Dedifferentiated amniotic fluid mesenchymal stem cell (primary cell): ENCODE results near the gene HYAL1.

Source experiments
- DNase-seq: peaks from one replicate; pipeline ENCODE4 v3.0.0-alpha.2; 2016; ENCODE audit errors: extremely low spot score

HYAL1 gene

DNA sequence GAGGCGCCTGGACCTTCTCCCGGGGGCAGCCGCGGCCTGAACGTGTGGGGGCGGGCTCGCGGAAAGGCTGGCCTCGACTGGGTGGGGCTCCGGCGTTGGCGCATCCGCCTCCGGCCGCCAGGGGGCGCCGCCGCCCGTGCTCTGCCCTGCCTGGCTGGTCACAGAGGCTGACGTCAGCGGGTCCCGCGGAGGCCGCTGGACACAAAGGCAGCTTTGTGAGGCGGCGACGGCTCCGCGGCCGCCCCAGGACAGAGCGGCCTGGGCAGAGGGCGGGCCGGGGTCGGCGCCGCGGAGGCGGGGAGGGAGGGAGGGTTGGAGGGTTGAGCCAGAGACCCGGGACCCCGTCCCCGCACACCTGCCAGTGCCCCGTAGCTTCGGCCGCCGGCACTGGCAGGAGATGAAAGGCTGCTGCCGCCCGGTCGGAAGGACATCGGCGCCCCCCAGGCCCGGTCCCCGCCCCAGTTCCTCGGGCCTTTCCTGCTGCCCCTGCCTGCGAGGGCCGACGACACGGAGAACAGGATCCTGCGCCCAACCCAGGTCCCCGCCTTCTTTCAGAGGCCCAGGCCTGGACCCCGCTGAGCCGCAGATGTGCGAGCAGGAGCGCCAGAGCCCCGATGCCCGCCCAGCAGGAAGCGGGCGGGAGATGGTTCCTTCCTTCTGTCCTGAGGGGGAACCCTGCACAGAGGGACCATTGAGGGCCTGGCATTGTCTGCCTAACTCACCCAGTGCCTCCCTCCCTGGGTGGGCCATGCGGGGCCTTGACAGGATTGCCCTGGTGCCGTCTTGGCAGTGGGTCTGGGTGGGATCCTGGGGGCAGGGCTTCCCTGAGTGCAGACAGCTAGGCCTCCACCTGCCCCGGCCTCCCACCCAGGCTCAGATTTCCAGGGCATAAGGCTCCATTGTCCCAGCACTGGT, 43.1 kb downstream of the HYAL1 start:
- peak; percentile 76 for DNase-seq

DNA sequence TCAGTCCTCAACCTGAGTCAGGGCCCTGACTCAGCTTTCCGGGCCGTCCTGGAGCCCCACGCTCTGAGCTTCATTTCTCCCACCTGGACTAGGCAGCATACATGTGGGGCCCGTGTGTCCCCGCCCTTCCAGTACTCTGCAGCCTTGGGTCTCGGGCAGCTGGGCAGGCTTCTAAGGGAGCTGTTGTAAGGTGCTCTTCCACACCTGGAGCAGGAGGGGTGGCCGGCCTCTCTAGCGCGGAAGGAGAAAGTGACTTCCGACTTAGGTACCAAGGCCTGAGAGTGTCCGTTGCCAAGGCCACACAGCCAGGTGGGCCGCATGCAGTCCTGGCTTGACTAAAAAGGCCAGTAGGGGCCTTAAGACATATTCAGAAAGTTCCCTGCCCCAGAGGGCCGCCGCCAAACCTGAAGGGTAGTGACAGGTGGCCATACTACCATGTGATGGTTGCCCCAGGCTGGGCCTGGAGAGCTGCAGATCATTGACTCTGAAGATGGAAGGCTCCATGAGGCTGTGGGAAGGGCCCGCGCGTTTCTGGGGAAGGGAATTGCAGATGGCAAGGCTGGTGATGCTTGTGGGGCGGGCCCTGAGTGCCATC, 43.8 kb downstream of the HYAL1 start:
- DNase-seq: no peak

DNA sequence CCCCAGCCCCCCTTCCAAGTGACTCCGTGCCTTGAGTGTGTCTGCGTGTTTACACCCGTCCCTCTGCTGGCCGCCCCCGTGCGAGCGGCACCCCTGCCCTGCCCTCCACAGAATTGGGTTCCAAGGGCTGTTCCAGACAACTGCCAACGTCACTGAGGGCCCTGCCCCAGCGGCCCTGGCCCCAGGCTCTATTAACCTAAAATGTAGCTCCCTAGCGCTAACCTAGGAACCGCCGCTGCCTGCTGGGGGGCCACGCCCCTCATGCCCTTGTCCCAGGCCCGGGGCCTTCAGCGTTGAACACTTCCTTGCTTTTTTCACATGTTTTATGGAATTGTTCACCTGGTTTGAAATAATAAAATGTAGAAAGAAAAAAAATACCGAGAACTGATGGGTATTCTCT, 44.4 kb downstream of the HYAL1 start:
- DNase-seq: no peak

DNA sequence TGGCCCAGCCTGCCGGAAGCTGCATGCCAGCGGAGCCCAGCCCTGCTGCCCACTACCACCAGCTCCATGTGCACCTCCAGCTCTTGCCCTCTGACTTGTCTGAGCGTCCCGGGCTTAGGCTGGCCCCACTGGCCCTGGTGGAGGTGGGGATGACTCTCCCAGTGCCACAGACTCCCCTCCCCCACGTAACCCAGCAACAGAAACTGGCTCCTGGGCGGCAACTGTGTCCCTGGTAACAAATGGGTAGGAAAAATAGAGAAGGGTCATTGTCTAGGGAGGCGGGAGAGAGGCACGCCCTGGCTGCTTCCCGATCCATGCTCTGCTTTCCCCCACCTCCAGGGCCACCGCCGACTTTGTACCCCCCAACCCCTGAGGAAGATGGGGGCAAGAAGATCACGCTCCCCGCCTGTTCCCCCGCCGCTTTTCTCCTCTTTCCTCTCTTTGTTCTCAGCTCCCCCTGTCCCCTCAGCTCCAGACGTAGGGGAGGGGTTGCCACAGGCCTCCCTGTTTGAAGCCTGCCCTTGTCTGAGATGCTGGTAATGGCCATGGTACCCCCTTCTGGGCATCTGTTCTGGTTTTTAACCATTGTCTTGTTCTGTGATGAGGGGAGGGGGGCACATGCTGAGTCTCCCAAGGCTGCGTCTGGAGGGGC, 45.2 kb downstream of the HYAL1 start:
- DNase-seq: no peak

DNA sequence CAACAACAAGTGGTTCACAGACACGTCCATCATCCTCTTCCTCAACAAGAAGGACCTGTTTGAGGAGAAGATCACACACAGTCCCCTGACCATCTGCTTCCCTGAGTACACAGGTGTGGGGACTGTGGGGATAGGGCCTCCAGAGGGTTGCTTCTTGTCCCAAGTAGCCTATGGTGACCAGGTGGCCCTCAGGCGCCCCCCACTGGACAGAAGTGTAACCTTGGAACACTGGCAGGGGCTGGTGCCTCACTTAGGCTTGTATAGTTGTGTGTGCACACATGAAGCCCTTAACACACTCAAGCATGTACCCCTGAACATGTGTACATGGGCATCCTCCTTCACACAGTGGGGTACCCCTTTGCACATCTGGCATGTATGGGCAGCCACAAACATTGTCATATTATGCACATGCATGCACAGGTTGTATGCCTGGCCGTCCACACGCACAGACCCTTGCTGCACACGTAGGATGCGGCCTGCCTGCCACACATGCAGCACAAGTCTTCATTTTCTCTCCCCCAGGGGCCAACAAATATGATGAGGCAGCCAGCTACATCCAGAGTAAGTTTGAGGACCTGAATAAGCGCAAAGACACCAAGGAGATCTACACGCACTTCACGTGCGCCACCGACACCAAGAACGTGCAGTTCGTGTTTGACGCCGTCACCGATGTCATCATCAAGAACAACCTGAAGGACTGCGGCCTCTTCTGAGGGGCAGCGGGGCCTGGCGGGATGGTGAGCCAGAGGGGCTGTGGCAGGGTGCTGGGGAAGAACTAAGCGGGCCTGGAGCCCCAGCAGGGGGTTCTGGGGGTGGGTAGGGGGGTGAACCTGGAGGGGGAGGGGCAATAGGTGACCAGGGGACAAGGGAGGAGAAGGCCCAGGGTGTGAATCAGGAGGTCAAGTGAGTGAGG, 46.1 kb downstream of the HYAL1 start:
- DNase-seq: no peak

DNA sequence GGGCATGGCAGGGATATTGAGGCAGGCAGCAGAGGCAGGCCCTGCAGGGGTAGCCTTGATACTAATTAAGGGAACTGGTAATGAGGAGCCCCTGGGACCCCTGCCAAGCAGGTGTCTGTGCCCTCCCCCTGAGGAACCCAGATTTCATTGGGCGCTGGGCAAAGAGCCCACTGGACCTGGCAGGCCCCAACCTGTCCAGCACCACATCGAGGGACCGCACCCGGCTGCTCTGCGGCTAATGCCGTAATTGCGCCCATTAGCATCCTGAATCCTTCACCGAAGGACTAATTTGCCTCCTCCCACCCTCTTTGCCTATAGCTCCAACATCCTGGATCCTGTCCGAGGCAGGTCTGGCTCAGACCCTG, 48.1 kb downstream of the HYAL1 start:
- DNase-seq: no peak

DNA sequence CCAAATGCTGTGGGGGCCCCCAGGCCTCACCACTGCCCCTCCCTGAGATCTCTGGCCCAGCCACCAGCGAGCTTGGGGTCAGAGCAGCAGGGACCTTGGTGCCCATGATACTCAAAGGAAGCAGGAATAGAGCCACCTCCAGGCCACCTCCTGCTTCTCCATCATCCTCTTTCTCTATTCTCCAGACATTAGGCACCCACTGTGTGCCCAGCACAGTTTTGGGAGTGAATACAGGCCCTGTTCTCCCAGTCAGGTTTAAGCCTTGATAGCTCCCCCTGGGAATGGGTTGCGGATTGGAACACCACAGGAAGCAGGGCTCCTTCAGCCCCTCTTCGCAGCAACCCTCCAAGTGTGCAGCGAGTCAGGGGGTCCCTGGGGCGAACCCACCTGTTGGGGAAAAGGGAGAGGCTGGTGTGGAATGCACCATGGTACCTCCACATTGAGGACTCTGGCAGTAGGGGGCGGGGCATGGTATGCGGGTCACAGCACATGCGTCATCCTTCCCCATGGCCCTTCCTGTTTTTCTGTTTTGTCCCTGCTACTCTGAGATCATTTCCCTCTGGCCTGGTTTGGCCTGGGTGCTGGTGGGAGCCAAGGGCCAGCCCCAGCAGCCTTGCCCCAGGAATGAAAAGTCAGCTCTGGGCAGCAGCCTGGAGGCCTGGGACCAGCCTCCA, 48.7 kb downstream of the HYAL1 start:
- DNase-seq: no peak

DNA sequence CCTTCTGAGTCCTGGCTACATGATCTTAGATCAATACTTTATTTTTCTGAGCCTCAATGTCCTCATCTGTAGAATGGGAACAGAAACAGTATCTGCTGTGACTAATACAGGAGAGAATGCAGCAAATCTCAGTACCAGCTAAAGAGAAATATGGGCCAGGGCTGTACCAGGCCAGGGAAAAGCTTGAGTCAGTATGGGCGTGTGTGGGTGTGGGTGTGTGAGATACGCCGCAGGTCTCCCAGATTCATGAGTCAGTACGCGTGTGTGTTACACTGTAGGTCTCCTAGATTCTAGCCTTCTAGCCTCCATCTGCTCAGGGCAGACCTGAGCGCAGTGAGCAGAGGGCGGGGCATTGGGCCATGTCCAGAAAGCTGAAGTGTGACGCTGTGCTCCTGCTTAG, 52.2 kb downstream of the HYAL1 start:
- no peak for DNase-seq

DNA sequence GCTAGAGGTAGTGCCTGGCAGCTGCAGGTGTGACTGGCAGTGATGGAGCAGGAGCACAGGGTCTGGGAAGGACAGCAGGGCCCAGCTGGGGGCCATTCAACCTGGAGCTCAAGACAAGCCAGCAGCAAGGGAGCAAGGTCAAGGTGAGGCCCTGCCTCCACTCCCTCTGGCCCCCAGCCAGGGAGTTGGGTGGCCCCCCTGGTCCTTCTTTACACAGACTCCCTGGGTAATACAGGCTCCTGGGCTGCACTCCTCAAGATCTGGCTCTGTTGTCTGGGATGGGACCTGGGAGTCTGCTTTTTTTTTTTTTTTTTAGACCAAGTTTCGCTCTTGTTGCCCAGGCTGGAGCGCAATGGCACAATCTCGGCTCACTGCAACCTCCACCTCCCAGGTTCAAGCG, 52.9 kb downstream of the HYAL1 start:
- DNase-seq: no peak
